CMK (cell line): Measurements from ENCODE around the gene ABI1.

Experiments used
- DNase-seq: peaks from one replicate; pipeline ENCODE4 v3.0.0-alpha.2; 2010; ENCODE audit warnings: low read depth

ABI1 gene

DNA sequence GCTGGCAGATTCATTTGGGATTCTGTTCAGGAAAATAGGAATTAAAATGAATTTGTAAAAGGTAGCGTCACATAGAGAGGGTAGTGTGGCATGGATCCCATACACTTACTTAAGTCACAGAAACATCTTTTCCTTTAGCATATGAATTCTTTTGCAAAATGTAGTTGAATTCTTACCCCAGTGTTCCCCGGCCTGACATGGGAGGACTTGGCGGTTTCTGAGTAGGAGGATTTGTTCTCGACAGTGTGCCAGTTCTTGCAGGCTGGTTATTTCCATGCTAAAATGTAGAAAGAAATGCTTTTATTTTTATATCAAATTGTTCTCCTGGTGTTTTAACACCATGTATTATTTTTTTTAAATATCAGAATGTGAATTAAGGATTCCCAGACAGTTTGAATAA is 90.7 kb downstream of the ABI1 start:
- DNase-seq, result no peak

DNA sequence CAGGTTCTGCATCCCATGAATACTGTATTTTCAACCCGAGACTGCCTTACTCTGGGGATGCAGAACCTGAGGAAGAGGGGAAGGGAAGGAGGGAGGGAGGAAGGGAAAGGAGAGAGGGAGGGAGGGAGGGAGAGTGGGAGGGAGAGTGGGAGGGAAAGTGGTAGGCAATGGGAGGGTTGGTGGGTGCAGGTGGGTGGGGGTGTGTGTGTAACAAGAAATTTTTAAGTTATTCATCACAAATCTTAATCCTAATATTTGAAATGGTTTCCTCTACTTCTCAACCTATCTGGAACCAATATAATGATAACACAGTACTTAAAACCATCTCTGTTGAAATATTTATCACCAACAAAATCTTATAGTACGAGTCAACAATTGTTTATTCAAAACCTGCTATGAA is 95.2 kb downstream of the ABI1 start:
- no peak for DNase-seq

DNA sequence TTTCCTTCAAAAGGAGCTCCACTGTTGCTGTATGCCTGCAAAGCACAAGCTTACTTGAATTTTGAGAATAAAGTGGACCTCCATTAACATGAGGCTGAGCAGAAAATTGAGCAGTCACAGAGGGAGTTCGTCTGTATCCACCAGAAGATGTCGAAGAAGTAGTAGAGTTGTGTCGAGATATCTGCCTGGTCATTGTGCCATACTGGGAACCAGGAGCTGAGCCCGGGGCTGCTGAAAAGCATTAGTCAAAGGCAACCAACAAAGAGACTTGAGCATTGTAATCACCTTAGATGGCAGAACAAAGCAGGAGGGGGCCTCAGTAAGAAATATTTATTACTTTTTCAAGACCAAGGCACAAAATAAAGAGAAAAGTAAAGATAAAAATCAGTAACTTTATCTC is 101.8 kb downstream of the ABI1 start:
- no peak for DNase-seq

DNA sequence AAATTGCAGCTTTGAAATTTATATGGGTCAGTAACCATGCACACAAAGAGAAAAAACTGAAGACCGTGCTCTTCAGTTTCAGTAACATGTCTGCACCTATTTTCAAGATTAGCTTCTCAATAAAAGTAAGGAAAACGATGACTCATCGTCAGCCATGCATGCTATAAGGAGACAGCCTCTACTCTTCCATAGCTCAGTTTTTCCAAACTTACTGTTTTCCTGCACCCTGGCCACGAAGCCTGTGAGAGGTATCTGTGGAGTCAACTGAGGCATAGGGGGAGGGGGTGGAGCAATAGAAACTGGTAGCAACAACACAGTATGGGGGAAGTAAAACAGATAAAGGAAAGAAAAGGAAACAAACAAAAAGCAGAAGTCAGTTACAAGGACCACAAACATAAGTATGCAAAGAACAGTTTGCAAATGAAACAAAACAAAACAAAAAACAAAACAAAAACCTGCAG is 105.3 kb downstream of the ABI1 start:
- no peak for DNase-seq

DNA sequence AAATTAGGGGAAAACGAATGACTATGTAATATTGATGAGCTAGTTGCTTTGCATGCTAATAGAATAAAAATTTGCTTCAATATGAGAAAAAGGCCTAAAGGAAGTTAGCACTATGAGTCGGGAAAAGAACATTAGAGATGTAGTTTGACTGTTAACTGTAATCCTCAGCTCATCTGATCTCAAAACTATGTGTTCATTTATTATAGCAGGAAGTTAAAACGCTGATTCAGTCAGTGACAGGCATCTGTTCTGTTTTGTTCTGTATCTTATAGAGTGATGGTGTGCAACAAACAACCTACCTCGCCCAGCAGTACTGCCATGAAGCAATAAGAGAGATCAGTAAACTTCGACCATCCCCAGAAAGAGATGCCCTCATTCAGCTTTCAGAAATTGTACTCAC is 114.7 kb downstream of the ABI1 start:
- no peak for DNase-seq

DNA sequence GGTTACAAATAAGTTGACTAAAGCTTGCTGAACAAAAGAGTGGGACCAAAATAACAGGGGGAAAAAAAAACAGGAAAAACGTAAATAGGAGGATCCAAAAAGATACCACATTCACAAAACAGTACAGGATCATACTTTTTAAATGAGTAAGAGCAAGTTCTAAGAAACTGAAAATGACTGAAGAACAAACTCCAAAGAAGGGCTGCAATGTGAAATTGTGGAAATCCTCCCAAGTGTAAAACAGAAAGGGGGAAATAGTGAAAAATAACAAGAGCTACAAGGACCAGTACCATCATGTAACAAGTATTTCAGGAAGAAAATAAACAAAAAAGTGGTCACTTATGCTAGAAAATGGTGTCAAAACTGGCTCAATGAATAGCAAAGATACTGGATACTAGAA is 116.9 kb downstream of the ABI1 start:
- DNase-seq, result no peak

DNA sequence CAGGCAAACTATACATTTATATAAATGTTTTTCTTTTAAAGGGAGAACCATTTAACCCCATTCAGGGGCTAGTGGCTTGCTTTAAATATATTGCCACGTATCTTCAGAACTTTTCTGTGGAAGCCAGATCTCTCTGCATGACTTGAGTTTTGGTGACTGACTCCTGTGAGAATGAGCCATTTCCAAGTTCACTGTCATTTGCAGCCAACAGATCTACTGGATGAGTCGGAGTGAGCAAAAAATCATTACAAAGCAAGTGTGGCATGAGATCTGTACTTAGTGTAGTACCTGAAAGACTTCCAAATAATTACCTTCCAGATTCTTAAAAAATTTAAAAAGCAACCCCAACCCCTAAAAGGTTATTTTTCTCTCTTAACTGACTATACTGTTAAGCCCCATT is 117.7 kb downstream of the ABI1 start:
- DNase-seq, result no peak

DNA sequence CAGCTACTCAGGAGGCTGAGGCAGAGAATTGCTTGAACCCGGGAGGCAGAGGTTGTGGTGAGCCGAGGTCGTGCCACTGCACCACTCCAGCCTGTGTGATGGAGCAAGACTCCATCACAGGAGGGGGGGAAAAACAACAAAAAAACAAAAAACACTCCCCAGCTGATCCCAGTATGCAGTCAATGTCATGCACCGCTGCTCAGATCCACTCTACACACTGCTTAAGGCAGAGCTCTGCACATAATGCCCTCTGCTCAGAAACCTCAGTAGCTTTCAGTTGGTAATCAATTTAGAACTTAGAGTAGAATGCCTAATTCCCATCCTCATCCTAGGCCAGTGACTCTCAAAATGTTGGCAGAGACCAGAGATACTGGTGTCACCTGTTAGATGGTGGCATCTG is 119.4 kb downstream of the ABI1 start:
- no peak for DNase-seq

DNA sequence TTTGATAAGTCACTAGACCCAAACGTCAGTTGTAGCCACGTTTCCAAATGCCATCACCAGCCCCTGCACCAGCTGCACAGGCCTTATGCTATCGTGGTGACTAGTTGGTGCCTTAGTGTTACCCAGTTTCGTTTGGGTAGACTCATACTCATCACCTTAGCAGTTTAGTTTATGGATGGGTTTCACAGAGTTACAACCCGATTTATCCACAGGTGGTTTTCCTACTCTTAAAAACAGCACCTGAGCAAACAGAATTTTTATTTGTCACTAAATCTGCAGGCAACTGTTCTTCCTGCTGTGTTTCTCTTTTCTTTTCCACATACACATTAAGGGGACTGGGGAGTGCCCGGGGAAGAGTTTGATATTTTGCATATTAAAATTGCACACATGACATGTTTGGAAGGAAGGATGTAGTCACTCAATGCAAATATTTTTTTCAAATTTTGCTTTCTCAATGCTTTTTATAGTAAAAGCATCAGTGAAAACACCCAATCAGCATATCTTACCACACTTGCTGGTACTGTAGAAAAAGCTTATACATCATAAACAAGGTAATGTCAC is 121.6 kb downstream of the ABI1 start:
- DNase-seq, result no peak

DNA sequence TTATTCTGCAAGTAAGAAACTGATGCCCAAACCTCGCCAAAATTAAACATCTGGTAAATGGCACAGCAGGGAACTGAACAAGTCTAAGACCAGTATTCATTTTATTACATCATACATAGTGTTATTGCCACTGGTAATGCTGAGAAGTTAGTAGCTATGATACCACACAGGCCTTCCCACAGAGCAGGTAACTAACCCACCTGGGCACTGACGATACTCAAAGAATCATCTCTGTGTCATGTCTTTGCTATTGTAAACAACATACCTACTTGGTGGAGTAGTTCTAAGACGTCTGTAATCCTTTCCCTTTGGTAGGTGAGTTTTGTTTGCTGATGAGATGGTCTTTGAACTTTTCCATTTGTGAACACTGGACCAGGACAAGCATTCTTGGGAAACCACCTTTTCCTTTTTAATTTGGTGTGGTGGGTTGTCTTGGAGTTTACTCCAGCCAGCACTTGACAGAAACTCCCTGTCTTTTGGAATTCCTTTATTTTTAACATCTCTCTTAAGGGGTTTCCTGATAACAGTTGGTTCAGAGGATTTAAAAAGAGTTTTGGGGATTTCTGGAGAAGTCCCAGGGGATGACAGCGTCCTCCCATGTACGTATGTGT is 122.4 kb downstream of the ABI1 start:
- no peak for DNase-seq

DNA sequence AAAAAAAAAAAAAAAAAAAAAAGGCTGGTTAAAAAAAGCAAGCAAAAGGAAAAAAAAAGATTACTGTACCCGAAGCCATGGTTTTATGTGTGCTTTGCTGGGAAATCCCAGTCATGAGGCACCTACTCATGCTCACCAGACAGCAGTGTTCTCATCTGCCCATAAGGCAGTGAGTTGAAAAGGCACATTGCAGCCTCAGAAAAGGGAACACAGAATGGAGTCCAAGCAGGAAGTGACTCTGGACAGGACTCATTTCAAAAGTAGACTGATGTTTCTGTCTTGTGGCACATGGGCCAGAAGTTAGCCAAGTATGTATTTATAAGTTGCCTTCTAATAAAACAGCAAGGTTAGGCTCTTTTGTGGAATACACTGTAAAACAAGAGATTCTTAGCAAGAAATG is 123.0 kb downstream of the ABI1 start:
- no peak for DNase-seq

DNA sequence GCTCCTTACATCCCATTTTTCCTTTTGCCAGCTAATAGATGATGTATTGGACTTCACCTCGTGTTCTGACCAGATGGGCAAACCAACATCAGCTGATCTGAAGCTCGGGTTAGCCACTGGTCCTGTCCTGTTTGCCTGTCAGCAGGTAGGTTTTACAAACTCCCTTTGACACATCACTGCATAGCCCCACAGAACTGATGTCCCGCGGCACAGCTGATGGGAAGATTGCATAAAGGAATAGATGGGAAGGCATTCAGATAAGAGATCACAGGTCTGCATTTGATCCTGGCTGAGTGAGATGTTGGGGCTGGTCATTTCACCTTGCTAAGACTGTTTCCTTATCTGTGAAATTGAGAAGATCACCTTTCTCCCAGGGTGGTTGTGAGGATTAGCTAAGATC is 125.3 kb downstream of the ABI1 start:
- no peak for DNase-seq

DNA sequence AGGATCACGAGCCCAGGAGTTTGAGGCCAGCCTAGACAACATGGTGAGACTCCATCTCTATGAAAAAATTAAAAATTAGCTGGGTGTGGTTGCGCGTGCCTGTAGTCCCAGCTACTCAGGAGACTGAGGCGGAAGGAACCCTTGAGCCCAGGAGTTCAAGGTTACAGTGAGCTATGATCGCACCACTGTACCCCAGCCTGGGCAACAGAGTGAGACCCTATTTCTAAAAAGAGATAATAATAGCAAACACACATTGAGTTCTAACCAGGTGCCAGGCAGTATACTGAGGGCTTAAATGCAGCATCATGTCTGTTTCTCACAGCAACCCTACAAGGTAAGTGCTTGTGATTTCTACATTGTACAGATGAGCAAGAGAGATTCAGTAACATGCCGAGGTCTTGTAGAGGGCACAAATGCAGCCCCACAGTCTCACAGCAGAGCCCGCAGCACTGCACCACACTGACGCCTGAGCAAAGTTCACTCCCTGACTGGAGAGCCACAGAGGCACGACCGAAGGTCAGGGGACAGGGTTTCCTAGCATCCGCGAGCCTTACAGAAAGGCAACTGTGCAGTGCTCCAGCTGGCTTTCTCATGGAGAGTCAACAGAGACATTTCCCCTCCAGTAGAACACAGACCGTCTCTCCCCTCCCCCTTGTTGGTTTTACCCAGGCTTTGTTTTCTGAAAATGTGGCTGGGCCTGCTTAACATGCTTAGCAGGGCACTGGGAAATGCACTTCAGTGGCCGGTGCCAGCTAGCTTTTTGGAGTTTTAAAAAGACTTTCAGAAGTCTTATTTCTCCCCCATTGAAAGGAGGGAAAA is 126.8 kb downstream of the ABI1 start:
- DNase-seq, result no peak

DNA sequence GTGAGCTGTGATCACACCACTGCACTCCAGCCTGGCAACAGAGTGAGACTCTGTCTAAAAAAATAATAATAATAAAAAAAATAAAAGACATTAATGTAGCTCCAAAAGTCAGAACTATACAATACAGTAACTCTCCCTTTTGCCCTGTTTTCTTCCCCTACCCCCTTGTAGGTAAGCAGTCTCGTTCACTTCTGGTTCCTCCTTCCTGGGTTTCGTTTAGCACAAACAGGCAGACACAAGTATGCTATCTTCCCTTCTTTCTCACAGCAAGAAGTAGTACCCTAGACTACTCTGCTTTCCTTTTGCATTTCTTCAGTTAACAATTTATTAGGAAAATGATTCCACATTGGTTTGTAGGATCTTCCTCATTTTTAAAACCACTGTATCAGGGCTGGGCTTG is 130.2 kb downstream of the ABI1 start:
- no peak for DNase-seq

DNA sequence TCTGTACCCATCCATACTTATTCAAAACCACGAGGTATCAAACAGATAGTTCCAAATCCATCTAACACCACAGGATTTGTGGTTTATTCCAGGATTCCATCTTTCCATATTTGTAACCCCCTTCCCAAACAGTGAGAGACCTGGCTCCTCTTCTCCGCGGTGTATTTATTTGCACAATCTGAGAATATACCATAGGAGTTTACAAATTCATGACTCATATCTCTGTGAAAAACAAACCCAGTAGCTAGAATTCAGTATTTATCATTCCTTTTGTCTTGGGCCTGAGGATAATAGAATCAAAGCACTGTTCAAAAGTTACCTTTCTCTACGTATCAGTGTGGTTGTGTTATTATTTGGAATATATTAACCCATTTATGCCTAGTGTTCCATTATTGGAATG is 131.4 kb downstream of the ABI1 start:
- DNase-seq, result no peak

DNA sequence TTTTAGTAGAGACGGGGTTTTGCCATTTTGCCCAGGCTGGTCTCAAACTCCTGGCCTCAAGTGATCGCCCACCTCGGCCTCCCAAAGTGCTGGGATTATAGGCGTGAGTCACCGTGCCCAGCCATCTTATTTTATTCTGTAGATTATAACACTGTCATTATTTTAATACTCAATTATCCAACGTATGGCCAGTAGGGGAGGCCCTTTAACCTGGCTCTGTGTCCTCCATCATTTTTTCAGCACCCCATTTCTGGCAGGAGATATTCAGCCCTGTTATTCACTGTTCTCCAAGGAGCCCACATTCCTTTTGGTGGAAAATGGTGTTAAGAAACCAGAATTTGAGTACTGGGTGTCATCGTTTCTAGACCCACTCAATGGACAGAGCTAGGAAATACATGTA is 131.8 kb downstream of the ABI1 start:
- DNase-seq, result no peak

DNA sequence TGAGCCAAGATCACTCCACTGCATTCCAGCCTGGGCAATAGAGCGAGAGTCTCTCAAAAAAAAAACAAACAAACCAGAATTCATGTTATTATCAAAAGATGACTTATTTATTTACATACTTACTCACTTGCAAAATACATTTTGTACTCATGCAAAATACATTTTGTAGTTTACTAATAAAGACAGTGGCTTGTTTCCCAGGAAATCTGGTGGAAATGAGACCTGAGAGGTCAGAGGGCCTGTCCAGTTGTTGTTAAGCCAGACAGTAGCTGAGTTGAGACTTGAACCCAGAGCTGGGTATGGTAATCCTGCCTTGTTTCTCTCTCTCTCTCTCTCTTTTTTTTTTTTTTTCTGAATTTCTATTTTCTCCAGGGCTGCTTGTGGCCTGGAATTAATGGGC is 133.8 kb downstream of the ABI1 start:
- DNase-seq, result no peak

DNA sequence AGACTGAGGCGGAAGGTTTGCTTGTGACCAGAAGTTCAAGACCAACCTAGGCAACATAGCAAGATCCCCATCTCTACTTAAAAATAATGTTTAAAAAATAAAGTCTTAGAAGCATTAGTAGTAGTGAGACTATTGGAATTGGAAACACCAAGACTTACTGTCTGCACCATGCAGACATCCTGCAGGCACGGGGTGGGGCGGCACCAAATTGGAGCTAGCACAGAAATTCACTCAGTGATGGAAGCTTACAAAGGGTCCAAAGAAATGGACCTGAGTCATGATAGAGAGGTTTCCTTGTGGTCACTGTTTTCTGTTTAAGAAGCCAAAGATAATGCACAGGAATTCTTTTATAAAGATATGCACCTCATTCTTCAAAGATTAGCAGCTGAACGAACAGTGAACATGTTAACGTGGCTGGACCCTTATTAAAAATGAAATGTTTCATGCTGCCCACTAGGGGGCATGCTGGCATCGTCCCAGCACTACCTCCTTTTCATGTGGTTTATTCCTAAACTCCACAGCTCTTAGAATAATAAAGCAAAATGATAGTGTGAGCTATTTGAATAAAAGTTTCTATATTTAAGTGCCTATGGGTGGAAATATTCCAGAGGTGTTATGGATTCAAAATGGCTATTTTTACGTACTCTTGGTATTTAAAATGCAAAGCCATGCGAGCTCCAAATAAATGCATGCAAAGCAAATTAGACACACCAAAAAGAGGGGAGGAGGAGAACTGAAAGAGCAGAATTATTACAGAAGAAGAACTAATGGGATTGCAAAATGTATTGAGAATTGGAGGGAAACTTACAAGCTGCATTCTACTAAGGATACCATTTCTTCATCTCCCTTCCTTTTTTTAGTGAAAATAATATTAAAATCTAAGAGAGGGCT is 134.7 kb downstream of the ABI1 start:
- peak; percentile 18 for DNase-seq

DNA sequence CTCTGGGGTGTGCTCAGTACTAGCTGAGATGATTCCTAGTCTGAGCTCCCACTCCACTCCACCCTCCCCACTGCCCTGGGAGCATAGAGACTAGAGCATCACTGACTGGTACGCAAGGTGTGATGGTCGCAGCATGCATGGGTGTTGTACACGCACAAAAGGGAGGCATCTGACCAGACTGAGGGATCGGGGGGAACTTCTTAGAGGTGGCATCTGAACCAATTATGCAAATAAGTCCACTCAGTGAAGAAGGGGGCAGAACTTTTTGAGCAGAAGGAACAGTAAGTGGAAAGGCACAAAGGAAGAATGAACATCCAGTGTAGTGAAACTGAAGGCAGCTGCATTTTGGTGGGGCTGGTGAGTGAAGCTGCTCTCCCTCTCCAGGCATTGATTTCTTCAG is 137.7 kb downstream of the ABI1 start:
- DNase-seq, result no peak

DNA sequence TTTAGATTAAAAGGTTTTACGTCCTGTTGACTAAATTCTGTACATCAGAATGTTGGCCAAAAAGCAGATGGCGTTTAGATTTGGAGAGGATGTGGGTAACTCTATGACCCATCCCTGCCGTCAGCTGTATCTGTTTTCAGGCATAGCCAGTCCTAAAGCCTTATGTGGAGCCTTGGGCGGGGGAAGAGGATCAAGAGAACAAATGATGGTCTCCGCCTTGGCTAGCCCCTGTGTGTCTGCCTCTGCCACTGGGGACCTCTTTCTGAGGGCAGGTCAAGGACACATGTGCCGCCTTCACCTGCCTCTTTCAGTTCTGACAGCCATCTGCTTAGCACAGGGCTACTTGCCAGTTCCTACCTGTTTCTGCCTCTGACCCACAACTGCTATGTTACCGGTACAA is 139.2 kb downstream of the ABI1 start:
- no peak for DNase-seq

DNA sequence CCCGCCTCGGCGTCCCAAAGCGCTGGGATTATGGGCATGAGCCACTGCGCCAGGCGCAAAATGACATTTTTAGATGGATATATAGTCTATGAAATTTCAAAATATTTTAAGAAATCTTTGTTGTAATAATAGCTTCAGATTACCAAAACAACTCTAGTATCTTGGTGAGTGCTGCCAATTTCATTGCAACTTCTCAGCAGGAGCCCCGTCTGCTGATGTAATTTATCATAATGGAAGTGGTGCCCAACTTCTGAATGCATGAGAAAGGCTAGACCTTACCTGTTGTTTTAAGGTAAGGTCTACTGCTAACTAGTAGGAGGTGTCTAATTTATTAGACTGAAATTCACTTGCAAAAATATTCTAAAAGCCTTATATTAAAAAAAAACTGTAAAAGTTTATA is 143.3 kb downstream of the ABI1 start:
- DNase-seq, result no peak

DNA sequence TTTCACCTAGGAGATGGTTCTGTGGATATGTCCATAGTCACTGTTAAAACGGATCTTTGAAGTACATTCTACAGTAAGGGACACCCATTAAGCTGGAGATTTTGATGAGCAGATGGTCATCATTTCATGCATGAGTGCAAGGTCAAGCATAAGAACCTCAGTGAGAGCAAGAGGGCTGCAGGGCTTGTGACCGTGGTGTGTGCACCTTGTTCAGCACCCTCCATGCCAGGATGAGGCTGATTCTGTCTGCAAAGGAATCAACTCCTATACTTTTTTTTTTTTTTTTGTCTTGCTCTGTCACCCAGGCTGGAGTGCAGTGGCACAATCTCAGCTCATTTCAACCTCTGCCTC is 145.6 kb downstream of the ABI1 start:
- DNase-seq, result no peak
